ENCODE measurements around the gene NIPAL4.

Gene NIPAL4

DNA sequence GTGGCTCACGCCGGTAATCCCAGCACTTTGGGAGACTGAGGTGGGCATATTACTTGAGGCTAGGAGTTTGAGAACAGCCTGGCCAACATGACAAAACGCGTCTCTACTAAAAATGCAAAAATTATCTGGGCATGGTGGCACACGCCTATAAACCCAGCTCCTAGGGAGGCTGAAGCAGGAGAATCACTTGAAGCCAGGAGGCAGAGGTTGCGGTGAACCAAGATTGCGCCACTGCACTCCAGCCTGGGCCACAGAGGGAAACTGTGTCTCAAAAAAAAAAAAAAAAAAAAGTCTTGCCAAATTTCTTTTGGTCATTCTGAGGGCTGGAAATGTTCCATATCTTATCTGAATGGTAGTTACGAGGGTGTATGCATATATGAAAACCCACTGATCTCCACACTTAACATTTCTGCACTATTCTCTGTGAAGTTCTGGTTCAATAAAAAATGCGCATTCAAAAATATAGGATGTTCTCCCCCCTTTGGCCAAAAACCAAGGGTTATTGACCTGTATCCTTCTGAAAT lies 13.5 kb upstream of the NIPAL4 start:
- no peak overlapping the region for H3K27ac ChIP-seq (ENCODE audit: low read depth, low read length)
- no peak overlapping the region for H3K4me3 ChIP-seq (ENCODE audit: low read depth in 1 of 5, low read length in 5 of 5)
- H3K9ac ChIP-seq (ENCODE audit: low read length in 5 of 5), result no peak overlapping the region
- peaks cover 0 to 7% (median 3%) of the 10 kb centered on the region in 5 donors for H3K27me3 ChIP-seq (ENCODE audit: control insufficient read depth in 5 of 5, insufficient read depth in 4 of 5, low read length in 5 of 5)
- no peaks in the 10 kb centered on the region for H3K36me3 ChIP-seq (ENCODE audit: control insufficient read depth in 5 of 5, insufficient read depth in 5 of 5, low read length in 5 of 5)
- peaks cover 4 to 18% (median 14%) of the 10 kb centered on the region in 5 donors for H3K4me1 ChIP-seq (ENCODE audit: control insufficient read depth in 5 of 5, insufficient read depth in 5 of 5, low read length in 5 of 5)
- H3K9me3 ChIP-seq (ENCODE audit: control insufficient read depth in 5 of 5, low read length in 5 of 5), result no peaks in the 10 kb centered on the region

DNA sequence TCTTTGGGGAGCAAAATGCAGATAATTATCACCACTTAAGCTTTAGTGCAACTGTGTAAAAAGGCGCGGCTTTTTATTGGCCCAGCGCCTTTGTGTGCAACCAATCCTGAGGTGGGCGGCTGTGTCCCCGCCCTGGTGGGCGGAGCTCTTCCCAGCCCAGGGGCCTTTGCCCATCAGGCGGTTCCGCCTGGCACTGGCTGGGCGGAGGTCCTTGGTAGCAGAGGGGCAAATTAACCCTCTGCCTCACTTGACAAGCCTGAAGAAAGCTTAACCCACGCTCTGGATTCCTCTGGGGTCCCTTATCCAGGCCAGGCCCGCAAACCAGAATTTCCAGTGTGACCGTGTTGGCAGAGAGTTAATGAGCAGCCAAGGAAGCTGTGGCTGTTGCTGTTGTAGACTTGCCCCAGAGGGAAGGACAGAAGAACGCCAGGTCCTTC lies 12.8 kb upstream of the NIPAL4 start:
- no peak overlapping the region for H3K27ac ChIP-seq (ENCODE audit: low read depth, low read length)
- peaks cover 4 to 18% (median 14%) of the 10 kb centered on the region in 5 donors for H3K4me1 ChIP-seq (ENCODE audit: control insufficient read depth in 5 of 5, insufficient read depth in 5 of 5, low read length in 5 of 5)
- no peaks in the 10 kb centered on the region for H3K9me3 ChIP-seq (ENCODE audit: control insufficient read depth in 5 of 5, low read length in 5 of 5)
- peaks cover 0 to 7% (median 3%) of the 10 kb centered on the region in 5 donors for H3K27me3 ChIP-seq (ENCODE audit: control insufficient read depth in 5 of 5, insufficient read depth in 4 of 5, low read length in 5 of 5)
- H3K9ac ChIP-seq (ENCODE audit: low read length in 5 of 5), result no peak overlapping the region
- no peak overlapping the region for H3K4me3 ChIP-seq (ENCODE audit: low read depth in 1 of 5, low read length in 5 of 5)
- H3K36me3 ChIP-seq (ENCODE audit: control insufficient read depth in 5 of 5, insufficient read depth in 5 of 5, low read length in 5 of 5), result no peaks in the 10 kb centered on the region

DNA sequence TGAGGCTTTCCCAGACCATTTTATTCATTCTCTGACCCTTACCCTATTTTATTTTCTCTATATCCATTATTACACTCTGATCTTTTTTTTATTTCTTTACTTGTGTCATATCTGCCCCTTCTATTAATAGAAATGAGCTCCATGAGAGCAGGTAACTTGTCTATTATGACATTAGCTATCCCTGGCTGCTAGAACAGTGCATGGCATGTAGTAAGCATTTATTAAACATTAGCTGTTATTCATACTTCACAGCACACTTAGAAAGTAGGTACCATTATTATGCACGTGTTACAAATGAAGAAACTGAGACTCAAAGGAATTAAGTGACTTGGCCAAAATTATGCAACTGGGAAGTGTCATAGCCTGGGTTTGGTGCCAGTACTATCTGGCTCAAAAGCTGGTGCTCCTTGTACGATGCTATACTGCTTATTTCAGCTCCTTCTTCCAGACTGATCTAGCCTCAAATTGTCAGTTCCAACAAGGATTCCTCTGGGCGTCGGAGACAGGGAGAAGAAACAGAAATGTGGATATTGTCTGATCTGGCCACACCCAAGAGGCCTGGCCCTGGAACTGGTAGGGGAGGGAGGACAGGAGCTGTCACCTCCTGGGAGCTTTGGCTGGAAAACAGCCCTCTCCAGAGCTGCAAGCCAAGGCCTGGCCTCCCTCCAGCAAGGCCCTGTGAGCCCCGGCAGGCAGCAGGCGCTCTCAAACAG lies 10.8 kb upstream of the NIPAL4 start:
- Histone ChIP-seq H3K4me3 (ENCODE audit: low read depth in 1 of 5, low read length in 5 of 5) (no peak overlapping the region), H3K36me3 (ENCODE audit: control insufficient read depth in 5 of 5, insufficient read depth in 5 of 5, low read length in 5 of 5) (no peaks in the 10 kb centered on the region), H3K27ac (ENCODE audit: low read depth, low read length) (no peak overlapping the region), H3K4me1 (ENCODE audit: control insufficient read depth in 5 of 5, insufficient read depth in 5 of 5, low read length in 5 of 5) (peaks cover 4 to 15% (median 10%) of the 10 kb centered on the region in 5 donors), H3K9ac (ENCODE audit: low read length in 5 of 5) (no peak overlapping the region), H3K9me3 (ENCODE audit: control insufficient read depth in 5 of 5, low read length in 5 of 5) (no peaks in the 10 kb centered on the region), H3K27me3 (ENCODE audit: control insufficient read depth in 5 of 5, insufficient read depth in 4 of 5, low read length in 5 of 5) (peaks cover 0 to 6% (median 4%) of the 10 kb centered on the region in 5 donors)

DNA sequence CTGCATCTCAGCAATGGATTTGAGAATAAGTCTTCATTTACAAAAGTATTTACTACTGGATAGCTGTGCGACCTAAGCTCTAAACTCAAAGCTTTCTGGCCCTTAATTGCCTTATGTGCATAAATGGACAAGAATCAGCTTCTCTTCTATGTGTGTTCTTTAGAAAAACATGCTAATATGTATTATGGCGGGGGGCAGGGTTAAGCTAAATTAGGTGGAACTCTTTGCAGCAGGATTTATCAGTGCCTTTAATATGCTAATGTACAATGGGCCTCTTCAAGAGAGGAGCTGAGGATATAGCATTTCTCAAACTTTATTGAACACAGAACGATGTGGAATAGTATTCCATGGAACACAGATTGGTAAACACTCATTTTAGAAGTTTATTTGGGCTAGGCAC lies 10.0 kb upstream of the NIPAL4 start:
- H3K27me3 ChIP-seq (ENCODE audit: control insufficient read depth in 5 of 5, insufficient read depth in 4 of 5, low read length in 5 of 5), result peaks cover 0 to 5% (median 2%) of the 10 kb centered on the region in 5 donors
- no peaks in the 10 kb centered on the region for H3K9me3 ChIP-seq (ENCODE audit: control insufficient read depth in 5 of 5, low read length in 5 of 5)
- H3K27ac ChIP-seq (ENCODE audit: low read depth, low read length), result no peak overlapping the region
- H3K4me3 ChIP-seq (ENCODE audit: low read depth in 1 of 5, low read length in 5 of 5), result no peak overlapping the region
- H3K4me1 ChIP-seq (ENCODE audit: control insufficient read depth in 5 of 5, insufficient read depth in 5 of 5, low read length in 5 of 5), result peaks cover 4 to 15% (median 10%) of the 10 kb centered on the region in 5 donors
- H3K9ac ChIP-seq (ENCODE audit: low read length in 5 of 5), result no peak overlapping the region
- H3K36me3 ChIP-seq (ENCODE audit: control insufficient read depth in 5 of 5, insufficient read depth in 5 of 5, low read length in 5 of 5), result no peaks in the 10 kb centered on the region

DNA sequence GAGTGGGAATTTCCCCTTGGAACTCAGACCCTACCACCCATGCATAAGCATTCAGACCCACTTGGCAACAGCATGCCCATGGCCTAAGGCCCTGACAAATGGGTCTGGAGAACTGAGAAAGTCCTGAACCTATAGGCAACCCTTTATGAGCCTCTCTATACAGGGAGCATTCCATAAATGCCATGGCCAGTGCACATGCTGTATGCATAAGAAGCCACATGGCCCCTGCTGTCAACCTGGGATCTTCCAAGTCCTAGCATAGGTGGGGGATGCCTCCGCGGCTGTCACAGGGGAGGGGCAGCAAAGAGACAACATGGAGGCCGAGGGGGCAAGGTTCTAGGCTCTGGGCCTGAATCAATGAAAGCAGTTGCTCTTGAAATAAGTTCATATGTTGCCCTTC lies 8.2 kb upstream of the NIPAL4 start:
- Histone ChIP-seq H3K27ac (ENCODE audit: low read depth, low read length) (no peak overlapping the region), H3K4me1 (ENCODE audit: control insufficient read depth in 5 of 5, insufficient read depth in 5 of 5, low read length in 5 of 5) (peaks cover 4 to 15% (median 10%) of the 10 kb centered on the region in 5 donors), H3K27me3 (ENCODE audit: control insufficient read depth in 5 of 5, insufficient read depth in 4 of 5, low read length in 5 of 5) (peaks cover 0 to 6% (median 3%) of the 10 kb centered on the region in 5 donors), H3K4me3 (ENCODE audit: low read depth in 1 of 5, low read length in 5 of 5) (no peak overlapping the region), H3K36me3 (ENCODE audit: control insufficient read depth in 5 of 5, insufficient read depth in 5 of 5, low read length in 5 of 5) (no peaks in the 10 kb centered on the region), H3K9ac (ENCODE audit: low read length in 5 of 5) (no peak overlapping the region), H3K9me3 (ENCODE audit: control insufficient read depth in 5 of 5, low read length in 5 of 5) (no peaks in the 10 kb centered on the region)

DNA sequence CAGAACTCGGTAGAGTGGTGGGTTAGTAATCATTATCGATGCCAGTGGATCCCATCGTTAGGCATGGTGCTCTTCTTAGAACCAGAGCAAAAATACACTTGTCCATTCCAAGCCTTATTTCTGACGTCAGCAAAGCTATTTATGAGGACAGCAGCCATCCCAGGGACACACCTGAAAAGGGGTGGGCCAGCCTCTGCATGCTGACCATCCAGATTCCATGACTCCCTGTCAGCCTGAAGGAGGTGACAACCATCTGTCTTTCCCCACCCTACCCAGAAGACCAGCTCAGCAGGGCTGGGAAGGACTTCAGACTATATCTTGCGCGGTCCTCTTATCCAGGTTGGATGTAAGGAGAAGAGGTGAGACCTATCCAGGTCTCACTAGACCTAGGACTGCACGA lies 5.7 kb upstream of the NIPAL4 start:
- no peaks in the 10 kb centered on the region for H3K36me3 ChIP-seq (ENCODE audit: control insufficient read depth in 5 of 5, insufficient read depth in 5 of 5, low read length in 5 of 5)
- H3K4me3 ChIP-seq (ENCODE audit: low read depth in 1 of 5, low read length in 5 of 5), result no peak overlapping the region
- H3K9ac ChIP-seq (ENCODE audit: low read length in 5 of 5), result no peak overlapping the region
- no peaks in the 10 kb centered on the region for H3K9me3 ChIP-seq (ENCODE audit: control insufficient read depth in 5 of 5, low read length in 5 of 5)
- H3K4me1 ChIP-seq (ENCODE audit: control insufficient read depth in 5 of 5, insufficient read depth in 5 of 5, low read length in 5 of 5), result peaks cover 2 to 6% (median 4%) of the 10 kb centered on the region in 5 donors
- H3K27ac ChIP-seq (ENCODE audit: low read depth, low read length), result no peak overlapping the region
- peaks cover 0 to 8% (median 3%) of the 10 kb centered on the region in 5 donors for H3K27me3 ChIP-seq (ENCODE audit: control insufficient read depth in 5 of 5, insufficient read depth in 4 of 5, low read length in 5 of 5)

DNA sequence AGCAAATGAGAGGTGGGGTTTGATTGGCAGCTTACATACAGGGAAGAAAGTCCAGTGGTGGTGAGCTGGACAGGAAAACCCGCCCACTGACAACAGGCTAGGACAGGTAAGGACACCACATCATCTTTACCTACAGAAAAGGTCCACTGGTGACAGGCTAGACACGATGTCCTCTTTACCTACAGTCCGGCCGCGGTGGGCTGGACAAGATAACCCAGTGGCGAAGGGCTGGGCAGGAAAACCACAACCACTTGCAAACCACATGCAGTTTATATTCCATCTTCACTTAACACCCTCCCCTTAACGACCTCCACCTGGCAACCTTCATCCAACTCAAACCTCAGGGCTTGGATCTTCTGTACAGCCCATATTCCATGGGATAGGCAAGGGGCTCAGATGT lies 5.0 kb upstream of the NIPAL4 start:
- H3K36me3 ChIP-seq (ENCODE audit: control insufficient read depth in 5 of 5, insufficient read depth in 5 of 5, low read length in 5 of 5), result no peaks in the 10 kb centered on the region
- no peak overlapping the region for H3K27ac ChIP-seq (ENCODE audit: low read depth, low read length)

DNA sequence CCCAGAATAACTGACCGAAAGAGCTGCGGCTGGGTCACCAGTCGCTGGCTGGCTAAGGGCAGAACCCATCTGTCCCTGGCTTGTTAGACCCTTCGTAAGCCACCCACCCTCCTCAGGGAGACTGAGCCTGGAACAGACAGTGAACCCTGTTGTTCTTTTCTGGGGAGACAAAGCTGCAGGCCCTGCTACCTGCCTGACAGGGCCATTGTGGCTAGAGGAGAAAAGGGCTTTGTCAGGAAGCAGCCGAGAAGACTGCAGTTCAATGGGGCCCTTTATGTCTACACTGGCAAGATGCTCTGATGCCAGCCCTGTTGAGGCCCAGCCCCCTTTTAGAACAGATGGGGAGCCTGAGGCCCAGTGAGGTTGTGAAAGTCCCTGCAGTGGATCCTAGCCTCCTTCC lies 3.7 kb upstream of the NIPAL4 start:
- Histone ChIP-seq H3K36me3 (ENCODE audit: control insufficient read depth in 5 of 5, insufficient read depth in 5 of 5, low read length in 5 of 5) (no peaks in the 10 kb centered on the region), H3K4me1 (ENCODE audit: control insufficient read depth in 5 of 5, insufficient read depth in 5 of 5, low read length in 5 of 5) (peaks cover 0 to 11% (median 10%) of the 10 kb centered on the region in 5 donors), H3K9ac (ENCODE audit: low read length in 5 of 5) (no peak overlapping the region), H3K9me3 (ENCODE audit: control insufficient read depth in 5 of 5, low read length in 5 of 5) (no peaks in the 10 kb centered on the region), H3K27ac (ENCODE audit: low read depth, low read length) (no peak overlapping the region), H3K4me3 (ENCODE audit: low read depth in 1 of 5, low read length in 5 of 5) (no peak overlapping the region), H3K27me3 (ENCODE audit: control insufficient read depth in 5 of 5, insufficient read depth in 4 of 5, low read length in 5 of 5) (peaks cover 8 to 25% (median 21%) of the 10 kb centered on the region in 5 donors)

More for the DNA sequence above, 5.0 kb upstream of the NIPAL4 start:
- no peak overlapping the region for H3K4me3 ChIP-seq (ENCODE audit: low read depth in 1 of 5, low read length in 5 of 5)
- no peaks in the 10 kb centered on the region for H3K9me3 ChIP-seq (ENCODE audit: control insufficient read depth in 5 of 5, low read length in 5 of 5)
- H3K4me1 ChIP-seq (ENCODE audit: control insufficient read depth in 5 of 5, insufficient read depth in 5 of 5, low read length in 5 of 5), result peaks cover 0 to 6% (median 5%) of the 10 kb centered on the region in 5 donors
- peaks cover 0 to 13% (median 10%) of the 10 kb centered on the region in 5 donors for H3K27me3 ChIP-seq (ENCODE audit: control insufficient read depth in 5 of 5, insufficient read depth in 4 of 5, low read length in 5 of 5)
- no peak overlapping the region for H3K9ac ChIP-seq (ENCODE audit: low read length in 5 of 5)

DNA sequence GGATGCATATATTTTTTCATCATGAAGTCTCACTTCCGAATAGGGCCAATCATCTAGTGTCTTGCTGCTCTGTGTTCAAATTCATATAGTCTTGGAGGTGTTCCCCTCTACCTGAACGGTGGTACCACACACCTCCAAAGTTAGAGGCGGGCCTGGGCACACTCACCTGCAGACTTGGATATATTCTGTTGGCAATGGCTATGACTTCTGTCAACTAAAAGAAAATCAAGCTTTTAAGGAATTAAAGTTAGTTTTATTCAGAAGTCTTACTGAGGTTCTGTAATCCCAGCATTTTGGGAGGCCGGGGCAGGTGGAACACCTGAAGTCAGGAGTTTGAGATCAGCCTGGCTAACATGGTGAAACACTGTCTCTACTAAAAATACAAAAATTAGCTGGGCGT lies 2.6 kb upstream of the NIPAL4 start:
- Histone ChIP-seq H3K27me3 (ENCODE audit: control insufficient read depth in 5 of 5, insufficient read depth in 4 of 5, low read length in 5 of 5) (peaks cover 11 to 32% (median 23%) of the 10 kb centered on the region in 5 donors), H3K36me3 (ENCODE audit: control insufficient read depth in 5 of 5, insufficient read depth in 5 of 5, low read length in 5 of 5) (no peaks in the 10 kb centered on the region), H3K9ac (ENCODE audit: low read length in 5 of 5) (no peak overlapping the region), H3K27ac (ENCODE audit: low read depth, low read length) (no peak overlapping the region), H3K4me3 (ENCODE audit: low read depth in 1 of 5, low read length in 5 of 5) (no peak overlapping the region), H3K4me1 (ENCODE audit: control insufficient read depth in 5 of 5, insufficient read depth in 5 of 5, low read length in 5 of 5) (peaks cover 0 to 11% (median 10%) of the 10 kb centered on the region in 5 donors), H3K9me3 (ENCODE audit: control insufficient read depth in 5 of 5, low read length in 5 of 5) (no peaks in the 10 kb centered on the region)

DNA sequence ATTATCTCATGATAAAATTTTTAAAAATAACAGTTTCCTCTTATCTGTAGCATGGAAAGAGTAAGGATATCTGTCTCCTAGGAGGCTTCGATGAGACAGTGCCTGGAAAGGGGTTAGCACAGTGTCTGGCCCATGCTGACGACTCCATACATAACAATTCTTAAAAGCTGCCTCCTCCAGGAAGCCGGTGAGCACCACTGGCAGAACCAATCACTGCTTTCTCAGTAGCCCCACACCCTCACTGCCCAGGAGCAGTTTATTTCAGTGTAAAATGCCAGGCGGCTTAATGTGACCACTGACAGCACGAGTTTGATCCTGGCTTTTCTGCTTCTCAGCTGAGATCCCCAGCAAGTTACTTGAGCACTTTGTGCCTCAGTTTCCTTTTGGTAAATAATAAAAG lies 1.2 kb upstream of the NIPAL4 start:
- Histone ChIP-seq H3K36me3 (ENCODE audit: control insufficient read depth in 5 of 5, insufficient read depth in 5 of 5, low read length in 5 of 5) (no peaks in the 10 kb centered on the region), H3K9me3 (ENCODE audit: control insufficient read depth in 5 of 5, low read length in 5 of 5) (no peaks in the 10 kb centered on the region), H3K4me1 (ENCODE audit: control insufficient read depth in 5 of 5, insufficient read depth in 5 of 5, low read length in 5 of 5) (peaks cover 2 to 11% (median 10%) of the 10 kb centered on the region in 5 donors), H3K9ac (ENCODE audit: low read length in 5 of 5) (no peak overlapping the region), H3K27me3 (ENCODE audit: control insufficient read depth in 5 of 5, insufficient read depth in 4 of 5, low read length in 5 of 5) (peaks cover 11 to 32% (median 23%) of the 10 kb centered on the region in 5 donors), H3K27ac (ENCODE audit: low read depth, low read length) (no peak overlapping the region), H3K4me3 (ENCODE audit: low read depth in 1 of 5, low read length in 5 of 5) (no peak overlapping the region)

All from subcutaneous abdominal adipose tissue (tissue), 5 donors.